GM19240 (cell line): Measurements from ENCODE around the gene CLCF1.
A peak's percentile ranks its signal among the peaks of the same experiment; 100 is the strongest.

Experiments
- DNase-seq: peaks from one replicate; pipeline ENCODE4 v3.0.0; 2011; ENCODE audit warnings: low spot score; ENCODE audit not compliant: insufficient read length

The CLCF1 gene

DNA sequence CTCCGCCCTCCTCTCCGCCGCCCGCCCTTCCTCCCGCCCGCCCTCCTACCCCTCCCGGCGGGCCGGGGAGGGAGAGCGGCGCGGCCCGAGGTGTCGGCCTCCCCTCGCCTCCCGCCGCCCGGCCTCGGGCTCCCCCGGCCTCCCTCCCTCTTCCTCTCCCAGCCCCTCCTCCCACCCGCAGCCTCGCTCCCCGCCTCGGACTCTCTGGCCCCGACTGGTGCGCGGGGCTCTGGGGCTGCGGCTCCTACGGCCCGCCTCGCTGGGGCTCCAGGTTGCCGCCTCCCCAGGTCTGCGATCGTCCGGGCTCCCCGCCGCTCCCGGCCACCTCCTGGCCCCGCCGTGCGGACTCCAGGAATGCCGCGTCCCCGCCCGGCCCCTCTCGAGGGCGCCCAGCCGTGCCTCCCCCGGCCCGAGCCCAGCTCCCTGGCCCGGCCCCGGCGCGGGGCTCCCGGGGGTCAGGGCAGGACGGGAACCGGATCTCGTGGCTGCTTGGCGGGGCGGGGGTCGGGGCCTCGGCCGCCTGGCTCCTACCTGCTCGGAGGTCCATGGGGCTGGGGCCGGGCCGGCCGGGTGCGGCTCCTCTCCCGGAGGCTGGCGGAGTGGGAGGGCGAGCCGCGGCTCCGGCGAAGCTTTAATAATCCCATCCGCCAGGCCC lies at the start of gene CLCF1:
Gene CLCF1, minus strand, starts transcription at position 606 of the 655 bp plus-strand sequence. Its CDS starts 59 bp downstream, at position 547.
- no peak for DNase-seq

DNA sequence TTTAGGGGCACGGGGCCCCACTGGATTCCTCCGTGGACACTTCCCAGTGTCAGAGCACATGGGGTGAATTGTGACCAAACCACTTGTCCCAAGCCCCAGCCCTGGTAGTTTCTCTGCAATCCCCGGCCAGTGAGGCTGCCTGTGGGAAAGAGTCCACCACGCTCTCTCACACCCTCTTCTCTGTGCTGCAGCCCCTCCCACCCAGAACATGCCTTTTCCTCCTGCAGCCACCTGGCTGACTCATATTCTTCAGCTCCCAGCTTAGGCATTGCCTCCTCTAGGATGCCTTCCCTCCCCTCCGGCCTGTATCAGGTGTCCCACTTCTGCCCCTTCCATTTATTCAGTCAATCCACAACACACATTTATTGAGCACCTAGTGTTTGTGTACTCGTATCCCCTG lies 49.5 kb upstream of the CLCF1 start:
- no peak for DNase-seq

DNA sequence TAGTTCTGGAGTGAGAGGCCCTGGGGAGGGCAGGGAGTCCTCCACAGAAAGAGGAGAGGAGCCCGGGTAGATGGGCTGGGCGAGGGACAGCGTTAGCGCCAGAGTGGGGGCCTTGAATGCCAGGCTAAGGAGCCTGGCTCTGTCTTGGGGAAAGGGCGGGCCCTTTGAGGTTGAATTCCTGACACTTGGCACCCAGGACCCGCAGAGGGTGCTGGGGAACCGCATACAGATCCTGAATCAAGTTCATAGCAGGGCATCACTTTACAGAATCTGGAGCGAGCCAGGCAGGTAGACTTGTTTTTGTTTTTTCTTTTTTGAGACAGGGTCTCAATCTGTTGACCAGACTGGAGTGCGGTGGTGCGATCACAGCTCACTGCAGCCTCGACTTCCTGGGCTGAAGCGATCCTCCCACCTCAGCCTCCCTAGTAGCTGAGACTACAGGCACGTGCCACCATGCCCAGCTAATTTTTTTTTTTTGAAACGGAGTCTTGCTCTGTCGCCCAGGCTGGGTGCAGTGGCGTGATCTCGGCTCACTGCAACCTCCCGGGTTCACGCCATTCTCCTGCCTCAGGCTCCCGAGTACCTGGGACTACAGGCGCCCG lies 48.1 kb upstream of the CLCF1 start:
- no peak for DNase-seq

DNA sequence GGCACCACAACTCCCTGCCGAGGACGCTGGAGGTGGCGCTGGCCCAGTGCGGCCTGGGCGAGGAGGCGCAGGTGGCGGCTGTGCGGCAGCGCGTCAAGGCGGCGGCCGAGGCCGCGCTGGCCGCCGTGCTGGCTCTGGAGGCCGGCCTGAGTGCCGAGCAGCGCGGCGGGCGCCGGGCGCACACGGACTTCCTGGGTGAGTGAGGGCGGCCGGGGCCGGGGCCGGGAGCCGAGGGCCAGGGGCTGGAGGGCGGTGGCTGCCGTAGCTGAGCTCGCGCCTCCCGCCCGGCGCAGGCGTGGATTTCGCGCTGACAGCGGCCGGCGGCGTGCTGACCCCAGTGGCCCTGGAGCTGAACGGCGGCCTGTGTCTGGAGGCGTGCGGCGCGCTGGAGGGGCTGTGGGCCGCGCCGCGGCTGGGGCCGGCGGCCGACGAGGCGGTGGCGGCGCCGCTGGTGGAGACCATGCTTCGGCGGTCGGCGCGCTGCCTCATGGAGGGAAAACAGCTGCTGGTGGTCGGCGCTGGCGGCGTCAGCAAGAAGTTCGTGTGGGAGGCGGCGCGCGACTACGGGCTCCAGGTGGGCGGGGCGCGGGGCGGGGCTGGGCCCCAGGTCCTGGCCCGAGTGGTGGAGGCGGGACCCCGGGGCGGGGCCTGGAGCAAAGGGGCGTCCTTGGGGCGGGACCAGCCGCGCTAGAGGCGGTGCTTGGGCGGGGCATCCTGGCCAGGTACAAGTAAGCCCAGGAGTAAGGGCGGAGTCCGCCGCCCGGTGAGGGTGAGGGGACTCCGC lies 47.4 kb upstream of the CLCF1 start:
- peak; percentile 91 for DNase-seq

DNA sequence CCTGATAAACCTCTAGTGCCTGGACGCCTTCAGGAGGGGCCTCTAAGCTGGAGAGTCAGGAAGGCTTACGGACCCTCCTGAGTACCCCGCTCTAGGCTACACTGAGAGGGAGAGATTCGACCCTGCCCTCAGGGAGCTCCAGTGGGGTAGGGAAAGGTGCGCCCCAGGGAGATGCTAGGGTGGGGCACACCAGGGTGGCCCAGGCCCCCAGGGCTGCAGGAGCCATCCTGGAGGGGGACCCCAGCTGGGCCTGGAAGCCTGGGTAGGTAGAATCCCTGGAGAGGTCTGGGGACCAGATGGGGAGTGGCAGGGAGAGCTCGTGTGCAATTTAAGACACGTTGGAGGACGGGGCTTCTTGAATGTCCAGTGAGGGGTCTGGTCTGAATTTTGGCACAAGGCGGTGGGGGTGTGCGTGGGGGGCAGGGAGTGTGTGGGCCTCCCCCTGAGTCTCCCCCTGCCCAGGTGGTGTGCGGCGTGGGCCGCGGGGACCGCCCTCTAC lies 46.8 kb upstream of the CLCF1 start:
- no peak for DNase-seq

DNA sequence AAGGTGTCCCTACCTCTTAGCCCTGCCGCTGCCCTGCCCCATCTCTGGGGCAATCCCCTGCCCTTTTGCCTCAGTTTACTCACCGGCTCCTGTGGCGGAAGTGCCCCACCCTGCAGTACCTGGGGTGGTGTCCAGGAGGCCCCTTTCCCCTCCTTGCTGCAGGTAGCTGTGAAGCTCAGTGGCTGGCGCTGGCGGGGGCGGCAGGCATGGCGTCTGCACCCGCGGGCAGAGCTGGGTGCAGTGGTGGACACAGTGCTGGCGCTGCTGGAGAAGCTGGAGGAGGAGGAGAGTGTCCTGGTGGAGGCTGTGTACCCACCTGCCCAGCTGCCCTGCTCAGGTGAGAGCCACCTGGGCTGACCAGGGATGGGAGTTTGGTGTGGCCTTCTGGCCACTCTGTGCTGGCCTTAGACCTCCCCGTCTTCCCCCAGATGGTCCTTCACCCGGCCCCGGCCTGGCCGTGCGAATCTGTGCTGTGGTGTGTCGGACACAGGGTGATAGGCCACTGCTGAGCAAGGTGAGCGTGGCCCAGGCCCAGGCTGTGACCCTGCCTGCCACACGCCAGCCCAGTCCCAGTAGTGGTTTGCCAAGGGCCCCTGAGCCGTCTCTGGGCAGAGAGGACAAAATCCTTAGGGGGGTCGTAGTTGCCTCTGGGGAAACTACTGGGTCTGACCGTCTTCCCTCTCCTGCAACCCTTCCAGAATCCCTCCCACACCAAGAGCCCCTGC lies 46.1 kb upstream of the CLCF1 start:
- DNase-seq, result no peak

- DNase-seq, result no peak
Measured at GRCh38 chr11:67418476-67419281, 45.3 kb upstream of the CLCF1 start.

DNA sequence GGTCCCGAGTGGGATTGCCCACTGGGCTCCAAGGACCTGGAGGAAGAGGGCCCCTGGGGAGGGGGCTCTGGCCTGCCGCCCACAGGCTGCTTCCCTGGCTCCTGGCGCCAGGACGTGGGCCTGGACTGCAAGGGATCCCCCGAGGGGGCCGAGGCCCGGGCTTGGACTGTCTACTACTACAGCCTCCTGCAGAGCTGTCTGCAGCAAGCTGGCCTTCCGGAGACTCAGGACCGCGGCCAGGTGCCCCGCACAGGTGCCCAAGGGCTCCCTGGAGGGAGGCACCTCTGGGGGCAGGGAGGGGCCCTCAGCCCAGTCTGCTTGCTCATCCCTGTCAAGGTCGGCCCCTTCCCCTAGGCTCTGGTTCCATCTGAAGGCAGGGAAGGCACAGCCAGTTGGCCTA lies 44.0 kb upstream of the CLCF1 start:
- DNase-seq, result no peak

DNA sequence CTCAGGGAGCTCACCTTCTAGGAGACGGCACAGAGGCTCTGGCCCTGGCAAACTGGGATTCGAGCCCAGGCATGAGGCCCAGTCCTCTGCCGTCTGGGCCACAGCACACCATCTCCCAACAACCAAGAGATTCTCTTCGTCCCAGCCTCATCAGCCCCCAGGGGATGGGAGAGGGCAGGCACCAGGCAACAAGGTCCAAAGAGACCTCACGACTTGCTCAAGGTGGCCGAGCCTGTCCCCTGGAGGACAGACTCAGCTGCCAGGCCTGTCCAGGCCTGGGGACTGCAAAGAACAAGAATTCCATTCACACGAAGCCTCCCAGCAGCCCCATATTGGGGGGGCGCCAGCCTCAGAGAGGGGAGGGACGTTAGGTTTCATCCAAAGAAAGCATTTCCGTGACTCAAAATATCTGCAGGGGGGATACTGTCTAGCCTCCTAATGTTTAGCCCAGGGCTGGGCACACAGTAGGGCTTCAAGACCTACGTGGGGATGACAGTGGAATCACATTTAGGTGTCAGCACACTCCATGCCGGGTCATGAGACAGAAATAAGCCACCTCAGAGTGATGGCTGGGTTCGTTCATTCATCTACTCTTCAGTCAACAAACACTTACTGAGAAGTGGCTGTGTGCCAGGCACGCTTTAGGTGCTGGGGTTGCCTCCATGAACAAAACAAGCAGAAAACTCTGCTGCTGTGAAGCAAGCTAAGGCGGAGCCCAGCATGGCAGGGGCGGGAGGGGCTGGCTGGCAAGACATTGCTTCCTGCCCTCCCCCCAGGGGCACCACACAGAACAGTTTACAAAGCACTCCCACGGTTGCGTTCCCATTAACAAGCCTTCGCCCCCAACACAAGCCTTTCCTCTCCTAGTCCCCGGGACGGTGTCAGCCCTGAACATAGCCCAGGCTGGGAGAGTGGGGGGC lies 43.3 kb upstream of the CLCF1 start:
- no peak for DNase-seq

DNA sequence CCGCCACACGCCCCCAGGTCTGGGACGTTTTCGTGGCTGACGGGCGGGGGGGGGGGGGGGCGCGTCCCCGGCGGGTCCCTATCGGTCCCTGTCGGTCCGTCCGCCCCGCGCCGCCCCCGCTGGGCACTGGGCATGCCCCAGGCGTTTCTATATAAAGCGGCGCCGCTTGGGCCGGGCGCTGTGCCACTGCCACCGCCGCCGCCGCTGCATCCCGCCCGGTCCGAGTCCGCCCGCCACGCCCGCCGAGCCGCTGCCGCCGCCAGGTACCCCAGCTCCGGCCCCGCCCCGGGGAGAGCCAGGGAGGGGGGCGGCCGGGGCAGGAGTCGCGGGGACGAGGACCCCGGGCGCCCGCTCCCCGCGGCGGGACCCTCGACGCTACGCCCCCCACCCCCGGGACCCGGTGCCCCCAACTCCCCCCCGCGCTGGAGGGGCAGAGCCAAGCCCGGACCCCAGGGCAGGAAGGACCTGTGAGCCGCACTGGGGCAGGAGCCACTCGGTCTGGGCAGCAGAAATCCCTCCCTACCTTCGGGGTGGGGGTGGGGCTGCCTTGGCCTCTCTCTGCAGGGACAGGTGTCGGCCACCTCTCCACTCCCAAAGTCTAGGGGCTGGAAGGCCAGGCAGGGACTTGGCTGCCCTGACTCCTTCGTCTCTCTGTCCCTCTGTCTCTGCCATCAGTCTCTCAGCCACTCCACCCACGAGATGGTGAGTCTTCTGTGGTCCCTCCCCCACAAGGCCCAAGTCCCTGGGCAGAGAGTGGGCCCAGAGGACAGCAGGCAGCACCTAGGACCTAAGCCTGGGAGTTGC lies 42.3 kb upstream of the CLCF1 start, which contains the start of gene CARNS1:
Gene CARNS1, plus strand, starts transcription at position 178 of the 804 bp plus-strand sequence. Its CDS starts 522 bp downstream, at position 700.
- no peak for DNase-seq

DNA sequence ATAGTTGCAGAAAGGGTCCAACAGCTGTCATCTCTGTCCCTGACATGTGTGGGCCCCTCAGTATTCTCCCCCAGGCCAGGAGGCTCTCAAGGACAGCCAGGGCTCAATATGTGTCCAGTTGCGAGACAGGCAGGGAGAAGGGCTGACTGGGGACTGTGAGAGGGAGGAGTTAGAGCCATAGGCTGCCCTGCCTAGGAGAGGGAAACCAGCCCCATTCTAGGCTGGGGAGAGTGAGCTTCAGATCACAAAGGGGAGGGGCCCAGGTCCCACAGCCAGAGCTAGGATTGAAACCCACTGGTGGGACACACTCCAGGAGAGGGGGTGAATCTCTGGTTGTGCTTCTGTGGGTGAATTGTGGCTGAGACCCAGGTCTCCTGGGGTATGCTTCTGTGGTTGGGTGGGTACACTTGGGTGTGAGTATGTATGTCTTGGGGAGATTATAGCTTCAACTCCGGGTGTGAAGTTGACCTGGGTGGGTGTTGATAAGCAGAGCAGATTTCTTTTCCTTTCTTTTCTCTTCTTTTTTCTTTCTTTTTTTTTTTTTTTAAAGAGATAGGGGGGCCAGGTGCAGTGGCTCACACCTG lies 40.0 kb upstream of the CLCF1 start:
- DNase-seq, result no peak

- DNase-seq, result no peak
Measured at GRCh38 chr11:67412495-67413179, 39.2 kb upstream of the CLCF1 start.

DNA sequence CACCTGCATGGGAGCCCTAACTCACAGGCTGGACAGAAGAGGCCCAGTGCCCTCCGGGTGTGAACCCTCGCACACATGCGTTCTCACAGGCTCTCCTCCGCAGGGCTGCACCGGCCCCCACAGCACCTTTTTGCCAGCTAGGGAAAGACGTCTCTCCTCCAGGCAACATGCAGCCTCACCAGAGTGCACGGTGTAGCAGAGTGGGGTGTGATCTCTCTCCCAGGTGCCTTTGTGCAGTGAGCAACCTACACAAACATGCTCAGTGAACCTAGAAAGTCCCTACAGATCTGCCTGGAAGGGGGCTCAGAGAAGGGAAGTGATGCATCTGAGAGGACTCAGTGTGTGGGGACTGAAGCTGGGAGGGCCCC lies 38.4 kb upstream of the CLCF1 start:
- no peak for DNase-seq

DNA sequence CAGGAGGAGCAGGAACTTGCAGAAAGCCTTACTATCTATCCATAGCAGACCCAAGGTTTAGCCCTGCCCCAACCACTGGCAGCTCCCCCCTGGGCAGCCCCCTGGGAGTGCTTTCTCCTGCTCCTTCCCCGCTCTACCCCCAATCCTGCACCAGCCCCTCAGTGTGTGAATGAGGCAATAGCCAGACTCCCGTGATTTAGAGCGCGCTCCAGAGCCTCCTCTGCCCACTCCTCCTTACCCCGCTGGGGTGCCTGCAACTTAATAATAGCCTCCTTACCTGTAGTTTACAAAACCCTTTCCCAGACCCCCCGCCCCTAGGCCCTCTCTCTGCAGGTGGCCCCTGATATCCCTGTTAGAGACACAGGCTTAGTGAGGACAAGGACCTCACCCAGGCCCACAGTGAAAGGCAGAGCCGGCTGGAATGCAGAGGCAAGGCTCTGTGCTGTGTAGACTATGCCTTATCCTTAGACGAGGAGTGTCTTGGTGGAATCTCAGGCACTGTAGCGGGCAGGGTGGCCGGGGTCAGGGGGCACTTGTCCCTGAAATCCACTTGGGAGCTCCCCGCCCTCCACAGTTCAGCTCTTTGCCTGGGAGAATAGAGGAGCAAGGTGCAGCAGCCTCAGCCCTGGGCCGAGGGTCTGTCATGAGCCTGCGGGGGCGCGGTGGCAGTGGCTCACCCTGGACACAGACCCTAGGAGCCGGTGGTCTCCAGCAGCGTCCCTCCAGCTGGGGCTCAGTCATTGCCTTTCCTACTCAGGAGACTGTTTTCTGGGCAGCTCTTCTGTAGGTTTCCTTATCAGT lies 37.8 kb upstream of the CLCF1 start:
- no peak for DNase-seq

- no peak for DNase-seq
Measured at GRCh38 chr11:67410369-67410831, 37.0 kb upstream of the CLCF1 start.

DNA sequence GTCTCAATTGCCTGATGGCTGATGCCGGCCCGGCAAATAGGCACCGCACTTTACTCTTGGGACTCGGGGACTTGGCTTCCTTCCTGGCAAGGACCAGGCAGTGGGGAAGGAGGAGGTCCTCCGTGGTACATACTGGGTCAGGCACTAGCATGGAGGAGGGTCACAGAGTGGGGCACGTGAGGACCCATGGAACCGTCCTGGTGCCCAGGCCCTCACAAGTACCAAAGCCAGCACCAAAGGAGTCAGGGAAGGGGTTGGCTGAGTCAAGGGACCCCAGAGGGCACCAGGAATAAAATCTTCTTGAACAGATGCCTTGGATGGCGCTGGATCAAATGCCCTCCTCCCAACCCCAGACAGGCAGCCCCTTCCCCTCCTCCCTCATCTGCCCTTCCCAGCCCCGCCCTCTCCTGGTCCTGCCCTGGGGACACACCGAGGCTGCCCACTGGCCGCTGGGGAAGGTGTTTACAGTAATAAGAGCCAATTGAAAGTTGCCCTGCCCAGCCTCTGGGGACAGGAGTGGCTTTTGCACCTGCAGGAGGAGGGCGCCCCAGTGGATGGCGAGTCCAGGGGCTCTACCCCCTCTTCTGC lies 36.5 kb upstream of the CLCF1 start:
- DNase-seq, result no peak

DNA sequence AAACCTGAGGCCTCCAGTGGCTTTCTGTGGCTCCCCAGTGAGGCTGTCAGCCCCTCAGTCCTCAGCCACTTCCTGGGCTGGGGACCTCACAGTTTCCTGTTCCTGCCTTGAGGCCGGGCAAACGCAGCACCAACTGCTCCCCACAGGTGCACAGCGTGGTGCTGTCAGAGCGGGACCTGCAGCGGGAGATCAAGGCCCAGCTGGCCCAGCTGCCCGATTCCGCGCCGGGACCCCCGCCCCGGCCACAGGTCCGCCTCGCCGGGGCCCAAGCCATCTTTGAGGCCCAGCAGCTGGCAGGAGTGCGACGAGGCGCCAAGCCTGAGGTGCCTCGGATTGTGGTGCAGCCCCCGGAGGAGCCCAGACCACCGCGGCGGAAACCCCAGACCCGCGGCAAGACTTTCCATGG lies 35.9 kb upstream of the CLCF1 start:
- peak; percentile 77 for DNase-seq
